Globus pallidus (tissue), 1 donor: Measurements from ENCODE around the gene KRT79.

Source experiments
- DNase-seq: peaks from one replicate; pipeline ENCODE4 v3.0.0-alpha.2; 2015; ENCODE audit warnings: low spot score

Gene KRT79

GRCh38 chr12:52818388-52818787 lies 15.7 kb downstream of the KRT79 start:
- no peak for DNase-seq

DNA sequence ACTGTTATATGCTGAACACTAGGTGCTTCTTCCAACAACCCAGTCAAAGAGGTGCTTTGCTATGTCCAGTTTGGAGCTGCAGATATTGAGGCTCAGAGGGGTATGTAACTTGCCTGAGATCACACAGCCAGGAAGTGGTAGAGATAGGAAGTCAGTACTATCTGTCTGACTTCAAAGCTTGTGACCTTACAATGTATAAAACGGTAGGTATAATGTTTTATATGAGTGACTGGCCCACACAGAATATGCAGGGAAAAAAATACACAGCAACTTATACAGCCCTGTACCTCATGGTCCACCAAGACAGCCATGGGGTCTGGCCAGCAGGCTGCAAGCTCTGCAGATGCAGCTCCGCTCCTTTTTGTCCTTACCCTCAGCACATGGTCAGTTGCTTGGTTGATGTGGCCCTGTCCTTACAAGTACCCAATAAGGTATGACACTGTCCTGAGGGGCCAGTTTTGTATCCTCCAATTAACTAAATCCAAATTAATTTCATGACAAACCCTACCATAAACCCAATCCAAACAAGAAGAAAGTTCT lies 16.3 kb downstream of the KRT79 start:
- no peak for DNase-seq

DNA sequence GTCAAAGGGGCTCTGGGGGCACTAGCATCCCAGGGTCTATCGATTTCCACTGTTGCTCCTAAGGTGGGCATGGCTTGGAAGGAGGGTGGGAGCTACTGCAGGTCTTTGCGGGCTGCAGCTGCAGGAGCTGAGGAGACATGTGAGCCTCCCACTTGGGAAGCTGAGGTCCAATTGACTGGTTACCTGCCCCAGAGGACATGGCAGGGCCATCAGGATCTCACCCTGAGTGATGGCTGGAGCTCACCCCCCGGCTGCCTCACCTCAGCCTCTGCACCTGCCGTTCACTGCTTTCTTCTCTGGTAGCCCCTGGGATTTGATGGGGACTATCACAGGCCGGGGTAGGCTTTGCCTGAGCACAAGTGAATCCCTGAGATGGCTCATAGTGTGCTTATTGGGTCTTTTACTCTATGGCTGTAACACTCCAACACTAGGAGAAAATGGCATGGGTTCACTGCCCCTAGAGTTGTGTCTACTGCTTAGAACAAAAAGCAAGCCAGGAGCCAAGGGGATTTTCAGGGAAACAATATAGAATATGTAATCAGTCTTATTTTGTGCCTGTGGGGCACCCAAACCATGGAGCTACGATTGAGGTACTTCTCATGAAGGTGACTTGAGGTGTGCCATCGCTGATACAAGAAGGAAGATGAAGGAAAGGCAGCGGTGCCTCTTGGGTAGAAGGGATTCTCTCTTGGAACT lies 17.0 kb downstream of the KRT79 start:
- DNase-seq: no peak

GRCh38 chr12:52815676-52816588 lies 18.2 kb downstream of the KRT79 start:
- no peak for DNase-seq

DNA sequence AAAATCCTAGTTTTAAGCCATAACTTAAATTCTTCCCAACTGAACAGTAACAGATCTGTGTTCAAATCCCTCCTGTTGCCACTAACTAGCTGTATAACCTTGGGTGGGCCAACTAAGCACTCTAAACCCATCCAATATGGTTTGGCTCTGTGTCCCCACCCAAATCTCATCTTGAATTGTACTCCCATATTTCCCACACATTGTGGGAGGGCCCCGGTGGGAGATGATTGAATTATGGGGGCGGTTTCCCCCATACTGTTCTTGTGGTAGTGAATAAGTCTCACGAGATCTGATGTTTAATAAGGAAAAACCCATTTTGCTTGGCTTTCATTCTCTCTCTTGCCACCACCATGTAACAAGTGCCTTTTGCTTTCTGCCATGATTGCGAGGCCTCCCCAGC lies 18.9 kb downstream of the KRT79 start:
- DNase-seq: no peak

GRCh38 chr12:52814710-52815155 lies 19.4 kb downstream of the KRT79 start:
- DNase-seq: no peak

- no peak for DNase-seq
These were observed 20.0 kb downstream of the KRT79 start, which contains the start of gene KRT4 for GRCh38 chr12:52813885-52814709. Gene KRT4 (minus strand): TSS chr12:52814116. CDS start chr12:52814058, 58 bp downstream.

GRCh38 chr12:52813203-52813819 lies 20.8 kb downstream of the KRT79 start:
- DNase-seq: no peak

DNA sequence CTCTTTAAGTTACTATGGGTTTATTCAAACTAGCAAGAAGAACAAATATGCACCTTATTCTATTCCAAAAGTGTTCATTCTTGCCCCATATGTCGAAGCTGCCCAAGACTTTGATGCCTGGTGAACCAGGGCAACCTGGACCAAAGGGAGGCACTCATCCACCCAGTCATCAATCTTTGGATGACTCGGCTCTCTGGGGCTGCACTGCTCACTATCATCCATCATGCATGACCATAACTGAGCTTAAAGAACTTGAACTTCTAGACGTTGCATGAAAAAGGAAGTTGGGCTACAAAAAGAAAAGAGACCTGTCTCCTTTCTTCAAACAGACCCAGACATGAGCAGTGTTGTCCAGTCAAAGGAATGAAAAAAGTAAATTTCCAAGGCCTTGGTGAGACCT lies 21.4 kb downstream of the KRT79 start:
- no peak for DNase-seq

- DNase-seq: no peak
These were observed 22.1 kb downstream of the KRT79 start for GRCh38 chr12:52812073-52812400.

- DNase-seq: no peak
These were observed 22.7 kb downstream of the KRT79 start for GRCh38 chr12:52811191-52812072.

GRCh38 chr12:52810554-52810953 lies 23.6 kb downstream of the KRT79 start:
- DNase-seq: no peak

GRCh38 chr12:52809166-52809565 lies 24.9 kb downstream of the KRT79 start:
- DNase-seq: no peak

GRCh38 chr12:52808573-52809160 lies 25.4 kb downstream of the KRT79 start:
- DNase-seq: no peak

GRCh38 chr12:52807544-52808470 lies 26.3 kb downstream of the KRT79 start:
- no peak for DNase-seq

GRCh38 chr12:52806821-52807543 lies 27.1 kb downstream of the KRT79 start:
- no peak for DNase-seq

- no peak for DNase-seq
These were observed 27.8 kb downstream of the KRT79 start for GRCh38 chr12:52806169-52806811.

DNA sequence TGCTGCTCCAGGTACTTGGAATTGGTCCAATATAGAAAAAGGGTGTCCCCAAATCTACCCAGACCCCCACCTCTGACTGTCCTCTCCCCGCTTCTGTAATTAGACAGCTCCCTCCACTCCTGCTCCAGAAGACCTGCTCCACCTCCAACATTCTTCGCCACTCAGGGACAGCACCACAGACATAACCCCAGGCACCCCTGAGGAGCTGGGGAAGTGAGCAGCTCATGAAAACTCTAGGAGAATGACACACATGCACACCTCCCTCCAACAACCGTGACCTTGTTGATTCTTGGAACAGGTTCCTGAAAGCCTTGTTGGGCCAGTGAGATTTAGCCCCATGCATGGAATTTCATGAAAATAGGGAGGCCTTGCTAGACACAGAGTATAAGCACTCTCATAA lies 28.4 kb downstream of the KRT79 start:
- DNase-seq: no peak
